Spinal cord (tissue), 10 donors: ENCODE data around the gene EOLA2. TPM values are rescaled to one million over a fixed set of nuclear protein-coding genes. Genes with fewer than 3 reads are reported as not detected.
"Not testable (repeated sequence)": the region's sequence is repeated elsewhere in the genome, so short reads cannot be mapped to it uniquely, and the experiment has no call there.

Source experiments
- DNase-seq, 6 donors: peaks; one replicate each; pipeline versions ENCODE4 v3.0.0 to v3.0.0-alpha.2; 2013 to 2015; ENCODE audit warnings: low spot score in 6 of 6, low read depth in 4 of 6
- H3K27ac ChIP-seq: one replicate; pipeline ENCODE4 v1.5.1; 2013; ENCODE audit warnings: low read depth, low read length, control low read depth
- H3K27me3 ChIP-seq: one replicate; pipeline ENCODE4 v1.6.1; 2013; ENCODE audit warnings: low read length; ENCODE audit not compliant: control insufficient read depth, insufficient read depth
- H3K36me3 ChIP-seq: one replicate; pipeline ENCODE4 v1.6.1; 2013; ENCODE audit warnings: low read length; ENCODE audit not compliant: control insufficient read depth, insufficient read depth
- H3K4me1 ChIP-seq: one replicate; pipeline ENCODE4 v1.6.1; 2013; ENCODE audit warnings: low read length; ENCODE audit not compliant: control insufficient read depth, insufficient read depth
- H3K4me3 ChIP-seq: one replicate; pipeline ENCODE4 v1.5.1; 2013; ENCODE audit warnings: low read depth, low read length, control low read depth
- H3K9me3 ChIP-seq: one replicate; pipeline ENCODE4 v1.6.1; 2013; ENCODE audit warnings: low read length; ENCODE audit not compliant: control insufficient read depth, insufficient read depth
- WGBS: methylation state at CpG from one replicate; pipeline ENCODE4 v1.1.5; 2013; ENCODE audit warnings: missing lambda C conversion rate; ENCODE audit not compliant: insufficient coverage; 5-methylcytosine and 5-hydroxymethylcytosine counted together
- polyA plus RNA-seq, 2 donors: library from polyadenylated mRNA; unstranded; fragments of 120-200 nt; gene quantifications; one replicate each; pipeline ENCODE4 v1.2.1, GENCODE V29; 2013; ENCODE audit not compliant: insufficient read length in 2 of 2
- total RNA-seq, 2 donors: library from RNA; depleted of rRNA in 1 of 2; stranded (reverse); fragments of 120-200 nt in 1 of 2; fragments of >200 nt in 1 of 2; gene quantifications; one replicate each; pipeline versions ENCODE4 v1.2.3 to v1.2.4, GENCODE V29; 2013 to 2014
- donor health status: healthy.

The EOLA2 gene
- total and polyA plus RNA-seq, 4 donors, result 14.2 to 39.5 (median 33.2) TPM

DNA sequence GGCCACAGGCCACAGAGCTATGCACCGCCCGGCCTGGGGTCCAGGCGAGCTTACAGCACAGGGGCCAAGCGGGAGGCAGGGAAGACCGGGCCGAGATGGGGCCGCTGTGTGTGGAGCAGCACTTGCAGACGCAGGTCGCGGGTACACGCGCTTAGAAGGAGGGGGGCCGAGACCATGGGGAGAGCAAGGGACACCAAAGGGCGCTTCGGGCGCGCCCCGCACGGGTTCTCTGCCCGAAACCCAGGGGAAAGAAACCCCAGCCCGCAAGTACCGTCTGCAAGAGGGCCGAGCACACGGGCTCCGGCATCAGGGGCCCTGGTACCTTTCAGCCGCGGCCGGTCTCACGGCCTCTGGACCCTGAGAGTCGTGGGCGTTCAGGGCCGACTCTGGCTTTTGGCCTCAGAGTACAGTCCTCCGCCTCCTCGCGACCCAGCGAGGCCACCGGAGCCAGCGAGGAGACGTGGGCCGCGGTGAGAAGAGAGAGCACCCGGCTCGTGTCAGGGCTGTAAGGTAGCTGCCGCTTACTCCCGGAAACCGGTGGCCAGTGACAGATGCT, 342 bp downstream of the EOLA2 start:
- WGBS, result 31% methylated on average over 46 of the region's 46 CpGs
- peak overlapping the region; percentile 83 for H3K4me3 ChIP-seq

DNA sequence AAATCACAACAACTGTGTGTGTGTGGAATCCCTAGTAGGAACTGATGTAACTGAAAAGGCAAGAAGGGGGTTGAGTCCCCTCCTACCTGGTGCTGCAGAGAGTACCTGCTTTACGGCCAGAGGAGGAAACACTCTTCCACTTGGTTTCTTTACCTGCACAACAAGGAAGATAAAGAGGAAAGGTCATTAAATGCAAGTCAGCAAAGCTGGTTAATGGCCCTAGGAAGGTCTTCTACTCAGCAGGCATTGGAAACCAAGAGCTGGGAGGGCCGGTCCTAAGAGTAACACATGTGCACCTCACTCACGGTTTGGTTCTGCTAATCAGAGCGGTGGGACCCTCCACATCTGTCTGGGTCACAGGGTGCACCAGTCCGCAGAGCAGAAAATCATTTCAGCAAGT, 963 bp downstream of the EOLA2 start:
- WGBS, result 57% methylated on average over 4 of the region's 5 CpGs
- H3K4me3 ChIP-seq, result peak overlapping the region; percentile 83
- H3K27me3 ChIP-seq, DNase-seq, H3K27ac ChIP-seq, H3K9me3 ChIP-seq, H3K4me1 ChIP-seq: not testable (repeated sequence)
- peaks cover 13% of the 10 kb centered on the region for H3K36me3 ChIP-seq

More for the DNA sequence above, 342 bp downstream of the EOLA2 start:
- H3K27me3 ChIP-seq, result no peaks in the 10 kb centered on the region
- H3K4me1 ChIP-seq, result peaks cover 9% of the 10 kb centered on the region
- peak in 1 of 6 donors; percentile 22 for DNase-seq
- H3K27ac ChIP-seq, result peak overlapping the region; percentile 95
- H3K36me3 ChIP-seq, result peaks cover 13% of the 10 kb centered on the region
- H3K9me3 ChIP-seq, result no peaks in the 10 kb centered on the region

DNA sequence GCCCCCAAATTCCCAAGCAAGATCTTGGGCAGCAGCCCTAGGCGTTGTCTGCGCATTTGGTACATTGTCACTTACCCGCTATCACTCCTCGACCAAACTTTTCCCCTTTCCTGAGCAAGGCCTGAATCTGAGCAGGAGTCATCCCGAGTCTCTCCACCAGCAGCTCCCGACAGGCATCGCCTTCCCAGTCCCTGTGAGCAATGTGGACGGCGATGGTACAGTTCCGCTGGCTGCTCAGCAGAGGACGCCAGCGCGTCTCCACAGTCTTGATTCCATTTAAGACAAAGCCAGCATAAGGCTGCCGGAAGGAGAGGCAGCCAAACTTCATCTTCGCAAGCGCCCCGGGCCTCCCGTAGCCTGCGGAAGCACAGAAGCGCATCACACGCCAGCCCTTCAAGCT, 4.7 kb downstream of the EOLA2 start:
- DNase-seq, H3K27me3 ChIP-seq, H3K9me3 ChIP-seq, H3K4me1 ChIP-seq, H3K4me3 ChIP-seq, H3K27ac ChIP-seq: not testable (repeated sequence)
- peaks cover 13% of the 10 kb centered on the region for H3K36me3 ChIP-seq
- WGBS, result 65% methylated on average over 8 of the region's 21 CpGs

DNA sequence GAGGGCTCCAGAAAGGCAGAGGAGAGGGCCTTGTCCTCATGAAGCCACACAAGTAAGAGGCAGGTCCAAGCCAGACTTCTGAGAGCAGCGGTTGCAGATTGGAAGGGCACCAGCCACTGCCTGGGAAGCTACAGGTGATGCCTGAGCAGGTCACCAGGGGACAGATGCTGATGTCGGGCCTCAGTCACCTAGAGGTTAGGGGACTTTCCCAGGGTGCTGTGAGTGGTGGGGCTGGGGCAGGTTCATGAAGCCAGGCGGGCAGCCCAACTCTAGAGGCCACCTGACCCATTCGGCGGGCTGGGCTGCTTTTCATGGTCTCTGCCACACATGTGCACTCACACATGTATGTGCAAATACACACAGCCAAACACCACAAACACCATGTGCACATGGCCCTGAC, 5.3 kb downstream of the EOLA2 start:
- H3K27me3 ChIP-seq, H3K9me3 ChIP-seq, H3K4me3 ChIP-seq, H3K4me1 ChIP-seq, H3K27ac ChIP-seq, DNase-seq: not testable (repeated sequence)
- WGBS, result no CpG with 5 or more reads among the region's 5 CpGs
- H3K36me3 ChIP-seq, result peaks cover 13% of the 10 kb centered on the region

DNA sequence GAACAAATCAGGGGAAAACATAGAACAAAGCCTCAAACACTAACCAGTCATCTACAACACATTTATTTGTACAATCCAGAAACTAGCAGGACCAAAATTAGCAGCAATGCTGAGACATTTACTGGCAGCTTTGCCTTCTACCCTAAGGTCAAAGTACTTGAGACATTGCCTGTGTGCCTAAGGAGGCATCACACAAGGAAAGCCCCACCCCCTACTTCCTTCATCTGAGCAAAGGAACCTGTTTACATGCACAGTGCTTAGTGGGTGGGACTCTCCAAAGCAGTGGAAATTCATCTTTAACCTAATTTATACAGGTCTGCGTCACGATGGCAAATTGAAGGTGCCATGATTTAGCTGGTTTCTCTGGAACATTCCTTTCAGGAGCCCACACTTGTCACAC, 6.1 kb downstream of the EOLA2 start:
- DNase-seq, H3K9me3 ChIP-seq, H3K4me1 ChIP-seq, H3K4me3 ChIP-seq, H3K36me3 ChIP-seq, H3K27ac ChIP-seq, H3K27me3 ChIP-seq: not testable (repeated sequence)
- WGBS, result no CpG with 5 or more reads among the region's 2 CpGs

DNA sequence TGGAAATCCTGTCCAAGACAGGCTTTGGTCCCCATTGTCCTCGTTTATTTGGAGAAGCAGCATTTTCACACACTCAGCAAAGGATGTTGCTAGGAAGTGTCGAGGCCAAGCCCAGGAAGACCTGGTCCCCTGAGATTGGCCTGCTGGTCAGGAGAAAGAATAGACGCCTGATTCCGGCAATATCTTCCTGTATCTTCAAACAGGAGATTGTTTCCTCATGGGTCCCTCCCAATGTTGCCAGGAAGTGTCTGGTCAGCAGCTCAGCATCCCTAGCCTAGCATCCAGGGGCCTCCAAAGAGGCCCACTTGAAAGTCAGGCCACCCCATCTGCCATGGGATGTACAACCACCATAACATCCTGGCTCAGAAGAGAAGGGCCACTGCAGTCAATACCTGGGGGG, 6.9 kb downstream of the EOLA2 start:
- H3K27me3 ChIP-seq, result not testable (repeated sequence)

DNA sequence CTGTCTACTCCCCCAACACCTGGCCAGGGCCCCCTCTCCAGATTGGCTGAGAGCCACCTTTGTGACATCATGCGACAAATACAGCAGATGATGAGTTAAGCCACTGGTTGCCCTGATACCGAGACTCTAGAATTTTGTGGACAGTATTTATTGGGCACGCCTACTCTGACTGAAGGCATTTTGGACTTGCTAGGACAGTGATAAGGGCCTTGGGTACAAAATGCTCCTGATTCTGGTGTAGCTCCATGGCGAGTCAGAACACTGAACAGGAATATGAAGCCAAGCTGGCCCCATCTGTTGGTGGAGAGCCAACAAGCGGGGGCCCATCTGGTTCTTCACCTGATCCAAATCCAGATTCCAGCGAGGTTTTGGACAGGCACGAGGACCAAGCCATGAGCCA, 8.9 kb downstream of the EOLA2 start, which contains the start of gene HSFX4:
Gene HSFX4, plus strand, starts transcription at position 174 of the 400 bp plus-strand sequence. Its CDS starts 72 bp downstream, at position 246.
- H3K27me3 ChIP-seq, H3K9me3 ChIP-seq, H3K4me1 ChIP-seq, H3K36me3 ChIP-seq, DNase-seq, H3K4me3 ChIP-seq, H3K27ac ChIP-seq: not testable (repeated sequence)
- no CpG with 5 or more reads among the region's 7 CpGs for WGBS

More for the DNA sequence above, 6.9 kb downstream of the EOLA2 start:
- no CpG with 5 or more reads among the region's 4 CpGs for WGBS
- not testable (repeated sequence) for H3K36me3 ChIP-seq, DNase-seq, H3K27ac ChIP-seq, H3K4me3 ChIP-seq, H3K9me3 ChIP-seq, H3K4me1 ChIP-seq

DNA sequence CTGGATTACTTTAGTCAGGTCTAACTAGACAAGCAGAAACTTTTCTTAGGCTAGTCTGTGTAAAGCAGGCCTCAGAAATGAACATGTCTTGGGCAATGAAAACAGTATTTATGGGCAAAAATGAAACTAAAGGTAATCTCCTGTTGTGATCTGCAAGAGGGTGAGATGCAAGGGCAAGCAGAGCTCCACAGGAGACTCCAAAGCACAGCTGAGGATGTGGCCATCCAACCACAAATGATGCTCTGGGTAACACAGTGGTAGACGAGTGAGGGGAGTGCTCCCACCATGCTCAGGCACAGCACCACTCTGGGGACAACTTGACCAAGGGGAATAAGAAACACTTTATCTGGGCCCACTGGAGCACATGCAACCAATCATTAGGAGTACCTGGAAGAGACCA, 9.7 kb downstream of the EOLA2 start:
- H3K27ac ChIP-seq, H3K4me3 ChIP-seq, DNase-seq, H3K4me1 ChIP-seq, H3K9me3 ChIP-seq, H3K27me3 ChIP-seq, H3K36me3 ChIP-seq: not testable (repeated sequence)
- WGBS, result no CpG with 5 or more reads among the region's 1 CpG

DNA sequence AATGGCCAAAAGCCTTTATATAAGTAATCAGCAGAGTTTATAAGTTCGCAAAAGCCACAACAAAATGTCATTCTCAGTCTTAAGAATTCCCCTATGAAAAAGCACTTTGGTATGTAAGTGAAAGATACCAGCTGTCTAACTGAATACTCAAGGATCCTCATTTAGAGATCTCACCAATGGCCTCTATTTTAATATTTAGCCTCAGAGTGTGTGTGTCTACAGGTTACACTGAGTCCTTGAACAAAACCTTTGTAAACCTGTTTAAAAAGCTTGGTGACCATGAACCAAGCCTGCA, 10.4 kb downstream of the EOLA2 start:
- DNase-seq, H3K9me3 ChIP-seq, H3K27ac ChIP-seq, H3K27me3 ChIP-seq, H3K4me1 ChIP-seq, H3K36me3 ChIP-seq, H3K4me3 ChIP-seq: not testable (repeated sequence)
- no CpG with 5 or more reads among the region's 1 CpG for WGBS

DNA sequence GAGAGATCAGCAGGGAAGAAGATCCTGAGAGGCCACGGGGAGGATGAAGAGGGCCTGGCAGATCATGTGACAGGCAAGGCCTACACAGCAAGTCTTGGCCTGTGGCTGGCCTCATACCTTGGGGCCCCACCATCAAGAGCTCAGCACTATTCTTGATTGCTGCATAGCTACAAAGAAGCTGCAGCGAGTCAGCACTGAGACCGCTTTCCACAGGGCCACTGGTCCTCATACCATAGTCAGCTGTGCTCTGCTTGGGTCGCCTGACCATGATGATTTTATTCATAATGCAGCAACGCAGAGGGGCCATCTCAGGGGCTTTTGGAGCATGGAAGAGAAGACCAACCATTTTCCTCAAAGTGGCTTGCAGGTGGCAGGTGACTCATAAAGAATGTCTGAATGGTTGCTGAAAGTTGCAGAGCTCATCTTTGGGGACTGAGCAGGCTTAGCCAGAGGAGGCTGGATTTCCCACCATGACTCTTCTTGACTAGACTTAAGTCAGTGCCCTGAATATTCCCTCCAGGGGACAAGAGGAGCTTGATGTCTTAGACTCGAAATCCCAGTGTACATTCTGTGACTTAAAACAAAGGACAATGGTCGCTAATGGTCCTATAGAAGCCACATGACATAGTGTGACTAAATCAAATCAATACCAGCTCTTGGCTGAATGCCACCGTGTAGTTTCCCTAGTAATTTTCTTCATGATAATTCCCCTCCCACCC, 10.9 kb downstream of the EOLA2 start:
- no CpG with 5 or more reads among the region's 8 CpGs for WGBS
- not testable (repeated sequence) for DNase-seq, H3K9me3 ChIP-seq

More for the DNA sequence above, 10.9 kb downstream of the EOLA2 start:
- not testable (repeated sequence) for H3K4me1 ChIP-seq, H3K36me3 ChIP-seq, H3K4me3 ChIP-seq, H3K27me3 ChIP-seq, H3K27ac ChIP-seq
